Measurements from ENCODE around the gene GSG1L2.

The GSG1L2 gene

GRCh38 chr17:9814337-9814945, 7.4 kb downstream of the GSG1L2 start:
- TF ChIP-seq CTCF (IDR thresholded peaks at IDR 0.05; ENCODE audit: insufficient read depth, low read length, poor library complexity, severe bottlenecking): no peak
- Histone ChIP-seq H3K27me3 (replicated peaks; ENCODE audit: control insufficient read depth, insufficient read depth, low read length) (no peaks in the 10 kb centered on the region; the same call in 1 of the 2 replicates), H3K36me3 (ENCODE audit: control insufficient read depth, insufficient read depth, low read length) (no peaks in the 10 kb centered on the region), H3K4me3 (replicated peaks; ENCODE audit: low read depth, low read length) (no peak overlapping the region)
- no peak for DNase-seq (ENCODE audit: extremely low read depth, insufficient read length)

GRCh38 chr17:9813166-9813565, 8.7 kb downstream of the GSG1L2 start:
- H3K27me3 ChIP-seq (replicated peaks; ENCODE audit: control insufficient read depth, insufficient read depth, low read length): no peaks in the 10 kb centered on the region; the same call in 1 of the 2 replicates
- DNase-seq (ENCODE audit: extremely low read depth, insufficient read length): no peak
- H3K4me3 ChIP-seq (replicated peaks; ENCODE audit: low read depth, low read length): no peak overlapping the region
- no peaks in the 10 kb centered on the region for H3K36me3 ChIP-seq (ENCODE audit: control insufficient read depth, insufficient read depth, low read length)
- TF ChIP-seq CTCF (IDR thresholded peaks at IDR 0.05; ENCODE audit: insufficient read depth, low read length, poor library complexity, severe bottlenecking): no peak

- no peak for TF ChIP-seq CTCF (IDR thresholded peaks at IDR 0.05; ENCODE audit: insufficient read depth, low read length, poor library complexity, severe bottlenecking)
- no peaks in the 10 kb centered on the region; the same call in 1 of the 2 replicates for H3K27me3 ChIP-seq (replicated peaks; ENCODE audit: control insufficient read depth, insufficient read depth, low read length)
- DNase-seq (ENCODE audit: extremely low read depth, insufficient read length): no peak
- H3K4me3 ChIP-seq (replicated peaks; ENCODE audit: low read depth, low read length): no peak overlapping the region
- no peaks in the 10 kb centered on the region for H3K36me3 ChIP-seq (ENCODE audit: control insufficient read depth, insufficient read depth, low read length)
Measured at GRCh38 chr17:9811537-9811936, 10.3 kb downstream of the GSG1L2 start.

GRCh38 chr17:9811086-9811485, 10.8 kb downstream of the GSG1L2 start:
- no peak for TF ChIP-seq CTCF (IDR thresholded peaks at IDR 0.05; ENCODE audit: insufficient read depth, low read length, poor library complexity, severe bottlenecking)
- Histone ChIP-seq H3K27me3 (replicated peaks; ENCODE audit: control insufficient read depth, insufficient read depth, low read length) (no peaks in the 10 kb centered on the region; the same call in 1 of the 2 replicates), H3K4me3 (replicated peaks; ENCODE audit: low read depth, low read length) (no peak overlapping the region), H3K36me3 (ENCODE audit: control insufficient read depth, insufficient read depth, low read length) (no peaks in the 10 kb centered on the region)
- no peak for DNase-seq (ENCODE audit: extremely low read depth, insufficient read length)

- TF ChIP-seq CTCF (IDR thresholded peaks at IDR 0.05; ENCODE audit: insufficient read depth, low read length, poor library complexity, severe bottlenecking): no peak
- no peaks in the 10 kb centered on the region; the same call in 1 of the 2 replicates for H3K27me3 ChIP-seq (replicated peaks; ENCODE audit: control insufficient read depth, insufficient read depth, low read length)
- H3K36me3 ChIP-seq (ENCODE audit: control insufficient read depth, insufficient read depth, low read length): no peaks in the 10 kb centered on the region
- DNase-seq (ENCODE audit: extremely low read depth, insufficient read length): no peak
- no peak overlapping the region for H3K4me3 ChIP-seq (replicated peaks; ENCODE audit: low read depth, low read length)
Measured at GRCh38 chr17:9810100-9810949, 11.6 kb downstream of the GSG1L2 start.
